Measurements from ENCODE around the gene DUSP14. TPM values are rescaled to one million over a fixed set of nuclear protein-coding genes. Genes with fewer than 3 reads are reported as not detected.

The DUSP14 gene
- total RNA-seq, 2 donors from 2014 or later, result 17.0 to 22.8 TPM

DNA sequence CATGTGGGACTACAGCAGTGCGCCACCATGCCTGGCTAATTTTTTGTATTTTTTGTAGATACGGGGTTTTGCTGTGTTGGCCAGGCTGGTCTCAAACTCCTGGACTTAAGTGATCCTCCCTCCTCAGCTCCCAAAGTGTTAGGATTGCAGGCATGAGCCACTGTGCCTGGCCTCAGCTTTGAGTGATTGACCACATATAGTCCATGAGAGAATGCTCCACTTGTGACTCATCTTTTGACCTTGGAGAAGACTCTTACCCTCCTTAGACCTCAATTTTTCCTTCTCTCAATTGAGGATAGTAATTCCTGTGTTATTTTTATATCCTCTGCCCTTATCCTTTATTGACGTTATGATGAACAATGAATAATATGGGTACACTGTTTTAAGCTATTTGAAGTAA, 30.9 kb upstream of the DUSP14 start:
- Mint-ChIP-seq H3K27me3 (ENCODE audit: insufficient read depth) (no peaks in the 10 kb centered on the region), H3K36me3 (ENCODE audit: low read depth) (peaks cover 19% of the 10 kb centered on the region), H3K27ac (no peak overlapping the region), H3K4me1 (peaks cover 4% of the 10 kb centered on the region), H3K4me3 (no peak overlapping the region), H3K9me3 (no peaks in the 10 kb centered on the region)
- no peaks in the 10 kb centered on the region for H3K4me1 ChIP-seq (ENCODE audit: control insufficient read depth, insufficient read depth, low read length)
- no peak overlapping the region for H3K9ac ChIP-seq (ENCODE audit: extremely low read depth, low read length, poor library complexity, severe bottlenecking)
- no peak overlapping the region for H3K27ac ChIP-seq (ENCODE audit: low read depth, low read length)
- WGBS, 2 experiments (ENCODE audit: insufficient coverage in 1 of 2, insufficient read length in 1 of 2), result 95 to 100% methylated on average over 2 of the region's 3 CpGs
- peaks cover 40% of the 10 kb centered on the region for H3K36me3 ChIP-seq (ENCODE audit: control insufficient read depth, insufficient read depth, low read length)
- DNase-seq, result no peak
- TF ChIP-seq, protein P1, sequence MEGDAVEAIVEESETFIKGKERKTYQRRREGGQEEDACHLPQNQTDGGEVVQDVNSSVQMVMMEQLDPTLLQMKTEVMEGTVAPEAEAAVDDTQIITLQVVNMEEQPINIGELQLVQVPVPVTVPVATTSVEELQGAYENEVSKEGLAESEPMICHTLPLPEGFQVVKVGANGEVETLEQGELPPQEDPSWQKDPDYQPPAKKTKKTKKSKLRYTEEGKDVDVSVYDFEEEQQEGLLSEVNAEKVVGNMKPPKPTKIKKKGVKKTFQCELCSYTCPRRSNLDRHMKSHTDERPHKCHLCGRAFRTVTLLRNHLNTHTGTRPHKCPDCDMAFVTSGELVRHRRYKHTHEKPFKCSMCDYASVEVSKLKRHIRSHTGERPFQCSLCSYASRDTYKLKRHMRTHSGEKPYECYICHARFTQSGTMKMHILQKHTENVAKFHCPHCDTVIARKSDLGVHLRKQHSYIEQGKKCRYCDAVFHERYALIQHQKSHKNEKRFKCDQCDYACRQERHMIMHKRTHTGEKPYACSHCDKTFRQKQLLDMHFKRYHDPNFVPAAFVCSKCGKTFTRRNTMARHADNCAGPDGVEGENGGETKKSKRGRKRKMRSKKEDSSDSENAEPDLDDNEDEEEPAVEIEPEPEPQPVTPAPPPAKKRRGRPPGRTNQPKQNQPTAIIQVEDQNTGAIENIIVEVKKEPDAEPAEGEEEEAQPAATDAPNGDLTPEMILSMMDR (conservative IDR thresholded peaks at IDR 0.05), result no peak
- H3K4me3 ChIP-seq (ENCODE audit: low read length), result no peak overlapping the region
- H3K9me3 ChIP-seq (ENCODE audit: control insufficient read depth, low read length), result no peaks in the 10 kb centered on the region
- H3K27me3 ChIP-seq (ENCODE audit: control insufficient read depth, insufficient read depth, low read length, poor library complexity, severe bottlenecking), result no peaks in the 10 kb centered on the region

DNA sequence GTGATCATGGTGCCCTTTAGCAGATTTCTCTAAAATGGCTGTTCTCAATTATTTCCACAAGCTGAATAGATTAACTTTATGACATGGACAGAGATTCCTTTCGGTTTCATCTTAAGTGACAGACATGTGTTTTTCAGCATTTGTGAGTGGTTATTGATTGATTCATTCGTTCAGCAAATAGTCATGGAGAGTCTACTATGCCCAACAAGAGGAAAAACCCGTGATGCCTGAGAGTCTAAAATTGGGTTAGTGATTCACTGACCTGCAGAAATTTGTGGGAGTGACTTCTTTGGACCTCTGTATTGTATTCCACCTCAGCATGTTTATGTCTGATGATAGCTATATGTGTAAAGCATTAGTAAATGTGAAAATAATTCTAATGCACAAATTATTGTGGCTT, 28.0 kb upstream of the DUSP14 start:
- Mint-ChIP-seq H3K27ac (no peak overlapping the region), H3K4me3 (no peak overlapping the region), H3K27me3 (ENCODE audit: insufficient read depth) (no peaks in the 10 kb centered on the region), H3K9me3 (no peaks in the 10 kb centered on the region), H3K4me1 (no peaks in the 10 kb centered on the region), H3K36me3 (ENCODE audit: low read depth) (peaks cover 36% of the 10 kb centered on the region)
- WGBS, 2 experiments (ENCODE audit: insufficient coverage in 1 of 2, insufficient read length in 1 of 2), result 91 to 96% methylated on average over 3 of the region's 3 CpGs
- DNase-seq, result no peak
- no peak overlapping the region for H3K27ac ChIP-seq (ENCODE audit: low read depth, low read length)
- H3K9me3 ChIP-seq (ENCODE audit: control insufficient read depth, low read length), result no peaks in the 10 kb centered on the region
- peaks cover 53% of the 10 kb centered on the region for H3K36me3 ChIP-seq (ENCODE audit: control insufficient read depth, insufficient read depth, low read length)
- no peaks in the 10 kb centered on the region for H3K4me1 ChIP-seq (ENCODE audit: control insufficient read depth, insufficient read depth, low read length)
- TF ChIP-seq, protein P1 (conservative IDR thresholded peaks at IDR 0.05), result no peak
- H3K27me3 ChIP-seq (ENCODE audit: control insufficient read depth, insufficient read depth, low read length, poor library complexity, severe bottlenecking), result no peaks in the 10 kb centered on the region
- H3K4me3 ChIP-seq (ENCODE audit: low read length), result no peak overlapping the region
- H3K9ac ChIP-seq (ENCODE audit: extremely low read depth, low read length, poor library complexity, severe bottlenecking), result no peak overlapping the region

DNA sequence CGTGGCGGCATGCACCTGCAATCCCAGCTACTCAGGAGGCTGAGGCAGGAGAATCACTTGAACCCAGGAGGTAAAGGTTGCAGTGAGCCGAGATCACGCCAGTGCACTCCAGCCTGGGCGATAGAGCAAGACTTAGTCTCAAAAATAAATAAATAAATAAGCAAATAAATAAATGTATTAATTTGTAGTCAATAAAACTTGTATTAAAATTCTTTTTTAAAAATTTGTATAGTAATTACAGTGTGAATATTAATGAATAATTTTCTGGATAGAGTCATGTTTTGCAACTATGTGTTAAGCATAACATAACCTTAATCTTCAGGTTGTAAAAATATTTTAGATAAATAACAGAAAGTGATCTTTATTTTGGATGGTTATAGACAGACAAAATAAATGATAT, 27.2 kb upstream of the DUSP14 start:
- WGBS, 2 experiments (ENCODE audit: insufficient coverage in 1 of 2, insufficient read length in 1 of 2), result 94 to 100% methylated on average over 1 to 3 of the region's 5 CpGs
- Histone ChIP-seq H3K4me1 (ENCODE audit: control insufficient read depth, insufficient read depth, low read length) (no peaks in the 10 kb centered on the region), H3K36me3 (ENCODE audit: control insufficient read depth, insufficient read depth, low read length) (peaks cover 56% of the 10 kb centered on the region), H3K27ac (ENCODE audit: low read depth, low read length) (no peak overlapping the region), H3K27me3 (ENCODE audit: control insufficient read depth, insufficient read depth, low read length, poor library complexity, severe bottlenecking) (no peaks in the 10 kb centered on the region), H3K9me3 (ENCODE audit: control insufficient read depth, low read length) (no peaks in the 10 kb centered on the region), H3K4me3 (ENCODE audit: low read length) (no peak overlapping the region), H3K9ac (ENCODE audit: extremely low read depth, low read length, poor library complexity, severe bottlenecking) (no peak overlapping the region)
- Mint-ChIP-seq H3K4me1 (no peaks in the 10 kb centered on the region), H3K27ac (no peak overlapping the region), H3K27me3 (ENCODE audit: insufficient read depth) (no peaks in the 10 kb centered on the region), H3K9me3 (no peaks in the 10 kb centered on the region), H3K36me3 (ENCODE audit: low read depth) (peaks cover 41% of the 10 kb centered on the region), H3K4me3 (no peak overlapping the region)
- TF ChIP-seq, protein P1 (conservative IDR thresholded peaks at IDR 0.05), result no peak
- no peak for DNase-seq

All from endodermal cell (in vitro differentiated cells).